ENCODE data around the gene TXNL4A.

TXNL4A gene

GRCh38 chr18:79933765-79934164, 54.6 kb downstream of the TXNL4A start:
- no peak for DNase-seq

GRCh38 chr18:79932907-79933306, 55.5 kb downstream of the TXNL4A start:
- no peak for DNase-seq

- DNase-seq = no peak
Observed at GRCh38 chr18:79931475-79931874, 56.9 kb downstream of the TXNL4A start.

GRCh38 chr18:79930020-79930642, 58.2 kb downstream of the TXNL4A start:
- DNase-seq = no peak

- DNase-seq = no peak
Observed at GRCh38 chr18:79928563-79928960, 59.8 kb downstream of the TXNL4A start.

- DNase-seq = no peak
Observed at GRCh38 chr18:79927607-79928562, 60.5 kb downstream of the TXNL4A start.

- DNase-seq = no peak
Observed at GRCh38 chr18:79926715-79927606, 61.4 kb downstream of the TXNL4A start.

GRCh38 chr18:79926306-79926705, 62.1 kb downstream of the TXNL4A start:
- no peak for DNase-seq

- no peak for DNase-seq
Observed at GRCh38 chr18:79924814-79925731, 63.3 kb downstream of the TXNL4A start.

- DNase-seq = no peak
Observed at GRCh38 chr18:79923896-79924585, 64.3 kb downstream of the TXNL4A start.

- no peak for DNase-seq
Observed at GRCh38 chr18:79922971-79923411, 65.4 kb downstream of the TXNL4A start.

- no peak for DNase-seq
Observed at GRCh38 chr18:79921984-79922965, 66.1 kb downstream of the TXNL4A start.

Measured in DMS153 (cell line).